ENCODE data around the gene C21orf58.
A peak's percentile ranks its signal among the peaks of the same experiment; 100 is the strongest.

The C21orf58 gene

DNA sequence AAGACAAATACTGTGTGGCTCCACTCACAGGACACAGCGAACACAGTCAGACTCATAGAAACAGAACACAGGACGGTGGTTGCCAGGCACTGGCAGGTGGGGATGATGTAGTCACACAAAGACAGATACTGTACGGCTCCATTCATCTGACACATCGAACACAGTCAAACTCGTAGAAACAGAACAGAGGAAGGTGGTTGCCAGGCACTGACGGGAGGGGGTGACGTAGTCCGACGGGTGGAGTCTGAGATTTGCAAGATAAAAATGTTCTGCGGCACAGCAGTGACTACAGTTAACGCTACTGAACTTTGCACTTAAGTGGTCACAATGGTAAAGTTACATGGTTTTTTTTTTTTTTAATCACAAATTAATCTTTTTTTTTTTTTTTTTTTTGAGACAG, 18.7 kb downstream of the C21orf58 start:
- H3K9me3 ChIP-seq (ENCODE audit: control insufficient read depth, low read length), result no peaks in the 10 kb centered on the region
- DNase-seq (ENCODE audit: low read depth), result no peak
- H3K4me1 ChIP-seq (ENCODE audit: control insufficient read depth, insufficient read depth, low read length), result no peaks in the 10 kb centered on the region
- no peaks in the 10 kb centered on the region for H3K27me3 ChIP-seq (replicated peaks; ENCODE audit: control insufficient read depth, insufficient read depth, low read length)
- H3K9ac ChIP-seq (ENCODE audit: low read length), result no peak overlapping the region
- H3K36me3 ChIP-seq (ENCODE audit: control insufficient read depth, insufficient read depth, low read length, severe bottlenecking), result no peaks in the 10 kb centered on the region
- H3K4me3 ChIP-seq (ENCODE audit: low read length), result no peak overlapping the region

DNA sequence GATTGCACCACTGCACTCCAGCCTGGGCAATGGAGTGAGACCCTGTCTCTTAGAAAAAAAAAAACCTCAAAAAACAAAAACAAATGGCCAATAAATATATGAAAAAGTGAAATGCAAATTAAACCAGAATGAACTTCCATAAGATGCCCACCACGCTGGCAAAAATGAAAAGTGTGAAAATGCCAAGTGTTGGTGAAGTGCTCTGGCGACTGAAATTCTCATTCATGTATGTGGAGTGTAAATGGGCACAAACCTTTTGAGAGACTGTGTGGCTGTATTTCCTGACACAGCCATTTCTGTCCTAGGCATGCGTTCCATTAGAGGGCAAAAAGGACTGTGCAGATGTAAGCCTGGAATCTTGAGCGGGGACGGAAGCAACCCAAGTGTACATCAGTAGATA, 19.2 kb downstream of the C21orf58 start:
- Histone ChIP-seq H3K36me3 (ENCODE audit: control insufficient read depth, insufficient read depth, low read length, severe bottlenecking) (no peaks in the 10 kb centered on the region), H3K4me1 (ENCODE audit: control insufficient read depth, insufficient read depth, low read length) (no peaks in the 10 kb centered on the region), H3K27me3 (replicated peaks; ENCODE audit: control insufficient read depth, insufficient read depth, low read length) (no peaks in the 10 kb centered on the region), H3K4me3 (ENCODE audit: low read length) (no peak overlapping the region), H3K9ac (ENCODE audit: low read length) (no peak overlapping the region), H3K9me3 (ENCODE audit: control insufficient read depth, low read length) (no peaks in the 10 kb centered on the region)
- DNase-seq (ENCODE audit: low read depth), result no peak

DNA sequence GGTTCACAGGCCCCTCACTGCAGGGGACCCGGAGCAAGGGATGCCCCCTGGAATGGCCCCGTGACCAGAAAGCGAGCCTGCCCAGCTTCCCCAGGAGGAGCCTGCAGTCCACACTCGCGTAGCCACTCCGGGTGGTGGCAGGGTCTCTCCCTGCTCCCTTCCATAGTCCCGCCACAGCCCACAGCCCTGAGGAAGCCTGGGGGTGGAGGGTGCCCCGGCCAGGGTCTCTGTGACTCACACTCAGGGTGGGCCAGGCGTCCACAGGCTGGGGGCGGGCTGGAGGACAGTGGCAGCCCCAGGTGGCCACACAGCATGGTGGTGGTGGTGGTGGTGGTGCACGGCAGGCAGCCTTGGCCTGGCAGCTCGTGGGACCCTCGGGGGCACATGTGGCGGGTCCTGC, 21.9 kb downstream of the C21orf58 start:
- H3K9me3 ChIP-seq (ENCODE audit: control insufficient read depth, low read length), result no peaks in the 10 kb centered on the region
- H3K27me3 ChIP-seq (replicated peaks; ENCODE audit: control insufficient read depth, insufficient read depth, low read length), result no peaks in the 10 kb centered on the region
- no peak overlapping the region for H3K9ac ChIP-seq (ENCODE audit: low read length)
- no peak overlapping the region for H3K4me3 ChIP-seq (ENCODE audit: low read length)
- H3K36me3 ChIP-seq (ENCODE audit: control insufficient read depth, insufficient read depth, low read length, severe bottlenecking), result no peaks in the 10 kb centered on the region
- DNase-seq (ENCODE audit: low read depth), result no peak
- peaks cover 9% of the 10 kb centered on the region for H3K4me1 ChIP-seq (ENCODE audit: control insufficient read depth, insufficient read depth, low read length)

DNA sequence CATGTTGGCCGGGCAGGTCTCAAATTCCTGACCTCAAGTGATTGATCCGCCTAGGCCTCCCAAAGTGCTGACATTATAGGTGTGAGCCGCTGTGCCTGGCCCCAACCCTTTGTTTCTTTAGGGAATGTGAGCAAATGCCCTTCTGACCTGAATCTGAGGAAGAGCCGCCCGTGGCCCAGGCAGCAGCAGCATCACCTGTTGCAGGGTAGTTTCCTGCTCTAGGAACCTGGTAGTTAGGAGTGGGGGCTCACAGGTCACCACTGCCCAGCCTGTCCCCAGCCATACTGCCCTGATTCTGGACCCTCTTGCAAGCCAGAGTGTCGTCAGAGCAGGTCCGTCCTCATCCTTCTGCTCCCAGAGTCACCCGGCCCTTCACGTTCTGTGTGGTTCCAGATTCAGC, 24.5 kb downstream of the C21orf58 start:
- Histone ChIP-seq H3K4me3 (ENCODE audit: low read length) (no peak overlapping the region), H3K9me3 (ENCODE audit: control insufficient read depth, low read length) (no peaks in the 10 kb centered on the region), H3K27me3 (replicated peaks; ENCODE audit: control insufficient read depth, insufficient read depth, low read length) (no peaks in the 10 kb centered on the region), H3K9ac (ENCODE audit: low read length) (no peak overlapping the region), H3K4me1 (ENCODE audit: control insufficient read depth, insufficient read depth, low read length) (peaks cover 23% of the 10 kb centered on the region), H3K36me3 (ENCODE audit: control insufficient read depth, insufficient read depth, low read length, severe bottlenecking) (no peaks in the 10 kb centered on the region)
- no peak for DNase-seq (ENCODE audit: low read depth)

DNA sequence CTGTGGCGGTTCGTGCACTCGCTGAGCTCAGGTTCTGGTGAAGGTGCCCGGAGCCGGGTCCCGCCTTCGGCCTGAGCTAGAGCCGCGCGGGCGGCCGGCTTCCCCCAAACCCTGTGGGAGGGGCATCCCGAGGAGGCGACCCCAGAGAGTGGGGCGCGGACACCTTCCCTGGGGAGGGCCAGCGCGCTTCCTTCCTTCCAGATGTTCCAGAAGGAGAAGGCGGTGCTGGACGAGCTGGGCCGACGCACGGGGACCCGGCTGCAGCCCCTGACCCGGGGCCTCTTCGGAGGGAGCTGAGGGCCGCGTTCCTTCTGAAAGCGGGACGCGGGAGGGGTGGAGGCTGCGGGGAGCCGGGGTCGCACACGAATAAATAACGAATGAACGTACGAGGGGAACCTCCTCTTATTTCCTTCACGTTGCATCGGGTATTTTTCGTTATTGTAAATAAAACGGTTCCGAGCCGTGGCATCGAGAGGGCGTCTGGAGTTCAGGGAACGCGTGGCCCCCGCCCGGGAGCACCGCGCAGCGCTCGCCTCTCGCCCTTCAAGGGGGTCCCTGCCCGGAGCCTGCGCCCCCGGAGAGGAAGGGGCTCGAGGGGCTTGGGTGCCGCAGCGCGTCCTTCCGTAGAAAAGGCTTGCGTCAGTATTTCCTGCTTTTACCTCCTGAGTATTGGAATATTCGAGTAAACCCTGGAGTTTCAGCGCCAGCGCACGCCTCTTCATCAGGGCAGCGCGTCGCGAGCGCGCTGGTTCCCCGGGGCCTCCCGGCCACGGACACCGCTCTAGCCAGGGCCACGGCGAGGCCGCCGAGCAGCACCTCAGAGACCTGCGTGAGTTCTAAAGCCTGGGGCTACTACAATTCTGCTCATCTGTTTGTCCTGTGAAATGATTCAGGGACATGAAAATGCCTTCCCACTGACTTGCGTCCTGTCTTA, 26.1 kb downstream of the C21orf58 start:
- Histone ChIP-seq H3K4me3 (ENCODE audit: low read length) (peak overlapping the region; percentile 67), H3K9ac (ENCODE audit: low read length) (peak overlapping the region; percentile 82), H3K9me3 (ENCODE audit: control insufficient read depth, low read length) (no peaks in the 10 kb centered on the region), H3K4me1 (ENCODE audit: control insufficient read depth, insufficient read depth, low read length) (peaks cover 23% of the 10 kb centered on the region), H3K27me3 (replicated peaks; ENCODE audit: control insufficient read depth, insufficient read depth, low read length) (no peaks in the 10 kb centered on the region), H3K36me3 (ENCODE audit: control insufficient read depth, insufficient read depth, low read length, severe bottlenecking) (no peaks in the 10 kb centered on the region)
- no peak for DNase-seq (ENCODE audit: low read depth)

DNA sequence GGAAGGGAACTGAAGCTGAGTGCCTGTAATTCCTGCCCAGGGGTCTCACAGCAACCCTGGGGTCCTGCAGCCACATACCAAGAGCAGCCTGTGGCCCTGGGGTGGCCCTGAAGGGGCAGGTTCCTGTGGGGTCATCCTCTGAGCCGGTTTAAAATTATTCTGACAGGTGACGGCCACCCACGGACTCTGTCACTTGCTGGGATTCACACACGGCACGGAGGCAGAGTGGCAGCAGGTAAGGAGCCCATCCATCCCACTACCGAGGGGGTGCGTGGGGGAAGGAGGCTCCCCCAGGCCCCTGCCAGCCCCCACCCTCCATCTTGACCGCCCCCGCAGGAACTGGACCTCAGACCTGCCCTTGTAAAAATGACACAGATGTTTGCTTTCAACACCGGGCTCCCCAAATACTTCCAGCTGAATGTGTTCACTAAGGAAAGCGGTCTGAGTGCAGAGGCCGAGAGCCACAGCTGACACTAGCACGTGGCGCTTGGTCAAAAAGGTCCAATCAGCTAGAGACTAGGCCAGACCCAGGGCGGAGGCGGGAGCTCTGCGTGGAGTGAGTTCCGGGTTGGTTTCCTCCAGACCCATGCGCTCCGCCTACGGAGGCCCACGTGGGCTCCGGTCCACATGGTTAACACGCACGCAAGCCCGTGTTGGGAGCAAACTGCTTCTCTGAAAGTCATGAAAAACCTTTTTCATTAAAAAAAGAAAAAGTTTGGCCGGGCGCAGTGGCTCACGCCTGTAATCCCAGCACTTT, 27.5 kb downstream of the C21orf58 start:
- H3K9ac ChIP-seq (ENCODE audit: low read length), result peak overlapping the region; percentile 81
- peaks cover 23% of the 10 kb centered on the region for H3K4me1 ChIP-seq (ENCODE audit: control insufficient read depth, insufficient read depth, low read length)
- peak overlapping the region; percentile 66 for H3K4me3 ChIP-seq (ENCODE audit: low read length)
- DNase-seq (ENCODE audit: low read depth), result peak; percentile 64
- peaks cover 11% of the 10 kb centered on the region for H3K36me3 ChIP-seq (ENCODE audit: control insufficient read depth, insufficient read depth, low read length, severe bottlenecking)
- H3K27me3 ChIP-seq (replicated peaks; ENCODE audit: control insufficient read depth, insufficient read depth, low read length), result no peaks in the 10 kb centered on the region
- H3K9me3 ChIP-seq (ENCODE audit: control insufficient read depth, low read length), result no peaks in the 10 kb centered on the region

DNA sequence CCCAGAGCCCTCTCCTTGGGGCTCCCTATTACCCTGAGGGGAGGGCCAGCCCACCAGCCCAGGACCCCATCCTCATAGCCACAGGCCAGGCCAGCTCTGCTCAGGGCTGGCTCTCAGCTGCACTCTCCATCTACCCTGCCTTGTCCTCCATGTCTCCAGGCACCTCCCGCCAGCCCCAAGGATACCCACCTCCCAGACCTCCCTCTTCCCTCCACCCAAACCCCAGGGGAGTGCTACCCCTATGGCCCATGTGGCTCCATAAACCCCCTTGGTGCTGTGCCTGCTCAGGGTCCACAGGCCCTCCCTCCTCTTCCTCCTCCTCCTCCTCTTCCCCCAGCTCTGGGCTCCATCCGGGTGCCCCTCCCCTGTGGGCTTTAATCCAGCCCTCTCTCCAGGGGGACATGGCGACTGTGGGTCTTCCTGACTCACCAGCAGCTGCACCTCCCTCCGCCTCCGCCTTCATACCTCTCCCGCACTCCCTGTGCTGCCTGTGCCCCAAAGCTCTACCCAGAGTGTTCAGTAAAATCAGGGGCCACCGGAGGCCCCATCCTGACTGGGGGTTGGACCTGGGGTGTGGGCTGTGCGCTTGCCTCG, 28.4 kb downstream of the C21orf58 start:
- H3K36me3 ChIP-seq (ENCODE audit: control insufficient read depth, insufficient read depth, low read length, severe bottlenecking), result peaks cover 11% of the 10 kb centered on the region
- H3K9me3 ChIP-seq (ENCODE audit: control insufficient read depth, low read length), result no peaks in the 10 kb centered on the region
- peak overlapping the region; percentile 58 for H3K9ac ChIP-seq (ENCODE audit: low read length)
- no peaks in the 10 kb centered on the region for H3K27me3 ChIP-seq (replicated peaks; ENCODE audit: control insufficient read depth, insufficient read depth, low read length)
- peaks cover 23% of the 10 kb centered on the region for H3K4me1 ChIP-seq (ENCODE audit: control insufficient read depth, insufficient read depth, low read length)
- peak; percentile 34 for DNase-seq (ENCODE audit: low read depth)
- H3K4me3 ChIP-seq (ENCODE audit: low read length), result no peak overlapping the region

DNA sequence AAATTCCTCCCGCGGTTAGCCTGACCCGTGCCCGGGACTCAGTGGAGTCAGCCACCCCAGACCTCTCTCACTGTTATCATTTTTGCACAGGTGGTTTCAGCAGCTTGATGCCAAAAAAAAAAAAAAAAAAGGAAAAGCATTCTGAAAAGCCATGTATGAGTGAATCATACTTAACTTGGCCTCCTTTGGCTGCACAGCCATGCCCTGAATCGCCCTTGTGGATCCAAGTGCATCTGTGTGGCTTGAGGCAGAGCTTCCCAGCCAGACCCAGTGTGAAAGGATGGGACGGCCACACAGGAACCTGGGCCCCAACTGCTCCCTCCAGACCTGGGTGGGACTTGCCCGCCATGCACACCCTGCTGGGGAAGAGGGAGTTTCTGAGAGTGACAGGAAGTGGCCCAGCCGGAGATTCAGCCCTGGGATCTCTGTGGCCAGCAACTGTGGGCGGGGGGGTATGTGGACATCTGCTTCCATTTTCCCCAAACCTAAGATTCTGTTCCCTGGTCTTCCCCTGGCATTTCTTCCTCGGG, 29.0 kb downstream of the C21orf58 start:
- peaks cover 11% of the 10 kb centered on the region for H3K36me3 ChIP-seq (ENCODE audit: control insufficient read depth, insufficient read depth, low read length, severe bottlenecking)
- no peaks in the 10 kb centered on the region for H3K9me3 ChIP-seq (ENCODE audit: control insufficient read depth, low read length)
- peaks cover 23% of the 10 kb centered on the region for H3K4me1 ChIP-seq (ENCODE audit: control insufficient read depth, insufficient read depth, low read length)
- H3K27me3 ChIP-seq (replicated peaks; ENCODE audit: control insufficient read depth, insufficient read depth, low read length), result no peaks in the 10 kb centered on the region
- H3K4me3 ChIP-seq (ENCODE audit: low read length), result no peak overlapping the region
- peak overlapping the region; percentile 58 for H3K9ac ChIP-seq (ENCODE audit: low read length)
- peak; percentile 54 for DNase-seq (ENCODE audit: low read depth)

DNA sequence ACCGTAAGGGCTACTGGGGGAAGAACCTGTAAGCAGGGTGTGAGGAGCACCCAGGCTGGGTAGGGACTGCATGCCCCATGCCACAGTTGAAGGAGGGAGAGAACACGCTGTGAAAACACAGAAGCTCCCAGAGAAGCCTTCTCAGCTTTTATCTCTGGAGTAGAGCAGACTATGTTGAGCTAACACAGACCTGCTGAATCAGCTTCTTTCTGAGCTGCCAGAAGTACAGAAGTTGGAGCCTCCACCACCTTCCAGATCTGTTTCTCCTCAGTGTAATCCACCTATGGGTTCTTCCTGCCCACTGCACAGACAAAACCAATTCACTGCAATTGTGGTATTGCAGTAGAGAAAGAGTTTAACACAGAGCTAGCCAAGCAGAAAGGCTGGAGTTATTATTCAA, 32.1 kb downstream of the C21orf58 start:
- no peak overlapping the region for H3K9ac ChIP-seq (ENCODE audit: low read length)
- no peak for DNase-seq (ENCODE audit: low read depth)

DNA sequence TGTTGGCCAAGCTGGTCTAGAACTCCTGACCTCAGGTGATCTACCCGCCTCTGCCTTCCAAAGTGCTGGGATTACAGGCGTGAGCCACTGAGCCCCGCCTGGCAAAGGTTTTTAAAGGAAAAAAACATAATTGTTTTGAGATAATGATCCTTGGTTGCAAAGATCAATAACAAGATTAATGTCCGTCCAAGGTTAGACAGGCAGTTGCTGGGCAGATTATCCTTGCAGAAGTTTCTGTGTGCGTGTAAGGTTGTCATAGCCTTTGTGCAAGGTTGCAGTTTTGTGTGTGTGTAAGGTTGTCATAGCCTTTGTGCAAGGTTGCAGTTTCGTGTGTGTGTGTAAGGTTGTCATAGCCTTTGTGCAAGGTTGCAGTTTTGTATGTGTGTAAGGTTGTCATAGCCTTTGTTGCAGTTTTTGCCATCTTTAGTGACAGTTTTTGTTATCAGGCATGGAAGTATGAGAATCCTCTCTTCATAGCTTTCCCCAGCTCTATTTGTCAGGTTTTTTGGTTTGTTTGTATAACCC, 34.0 kb downstream of the C21orf58 start:
- Histone ChIP-seq H3K4me1 (ENCODE audit: control insufficient read depth, insufficient read depth, low read length) (peaks cover 22% of the 10 kb centered on the region), H3K27me3 (replicated peaks; ENCODE audit: control insufficient read depth, insufficient read depth, low read length) (no peaks in the 10 kb centered on the region), H3K4me3 (ENCODE audit: low read length) (no peak overlapping the region), H3K36me3 (ENCODE audit: control insufficient read depth, insufficient read depth, low read length, severe bottlenecking) (peaks cover 11% of the 10 kb centered on the region), H3K9me3 (ENCODE audit: control insufficient read depth, low read length) (no peaks in the 10 kb centered on the region), H3K9ac (ENCODE audit: low read length) (no peak overlapping the region)
- no peak for DNase-seq (ENCODE audit: low read depth)

More for the DNA sequence above, 32.1 kb downstream of the C21orf58 start:
- Histone ChIP-seq H3K36me3 (ENCODE audit: control insufficient read depth, insufficient read depth, low read length, severe bottlenecking) (peaks cover 11% of the 10 kb centered on the region), H3K4me1 (ENCODE audit: control insufficient read depth, insufficient read depth, low read length) (peaks cover 29% of the 10 kb centered on the region), H3K9me3 (ENCODE audit: control insufficient read depth, low read length) (no peaks in the 10 kb centered on the region), H3K4me3 (ENCODE audit: low read length) (no peak overlapping the region), H3K27me3 (replicated peaks; ENCODE audit: control insufficient read depth, insufficient read depth, low read length) (no peaks in the 10 kb centered on the region)

DNA sequence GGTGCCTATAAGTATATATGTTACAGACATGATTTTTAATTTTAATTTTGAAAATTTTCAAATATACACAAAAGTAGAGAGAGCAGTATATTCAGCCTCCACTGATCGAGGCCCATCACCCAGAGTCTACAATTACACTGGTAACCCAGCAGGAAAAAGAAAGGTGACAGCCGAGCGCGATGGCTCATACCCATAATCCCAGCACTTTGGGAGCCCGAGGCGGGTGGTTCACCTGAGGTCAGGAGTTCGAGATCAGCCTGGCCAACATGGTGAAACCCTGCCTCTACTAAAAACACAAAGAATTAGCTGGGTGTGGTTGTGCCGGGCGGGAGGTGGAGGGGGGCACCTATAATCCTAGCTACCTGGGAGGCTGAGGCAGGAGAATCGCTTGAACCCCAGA, 36.1 kb downstream of the C21orf58 start:
- peak overlapping the region; percentile 99 for H3K4me3 ChIP-seq (ENCODE audit: low read length)

More for the DNA sequence above, 36.1 kb downstream of the C21orf58 start:
- peaks cover 25% of the 10 kb centered on the region for H3K36me3 ChIP-seq (ENCODE audit: control insufficient read depth, insufficient read depth, low read length, severe bottlenecking)
- H3K27me3 ChIP-seq (replicated peaks; ENCODE audit: control insufficient read depth, insufficient read depth, low read length), result no peaks in the 10 kb centered on the region
- H3K4me1 ChIP-seq (ENCODE audit: control insufficient read depth, insufficient read depth, low read length), result peaks cover 39% of the 10 kb centered on the region
- H3K9me3 ChIP-seq (ENCODE audit: control insufficient read depth, low read length), result no peaks in the 10 kb centered on the region
- no peak for DNase-seq (ENCODE audit: low read depth)
- H3K9ac ChIP-seq (ENCODE audit: low read length), result peak overlapping the region; percentile 96
